HEK293T (cell line): ENCODE measurements around the gene MUCL1.

Experiments
- CTCF ChIA-PET: fragments of 350-600 bp; formaldehyde crosslinking; extraction: SDS; loops from one replicate; lab custom pipeline; 2021; ENCODE audit warnings: antibody characterized with exemption, inconsistent platforms; lab: Yijun Ruan, JAX
- POLR2A ChIA-PET: fragments of 350-600 bp; formaldehyde crosslinking; extraction: SDS; loops from one replicate; lab custom pipeline; 2020; ENCODE audit warnings: antibody characterized with exemption, inconsistent platforms; lab: Yijun Ruan, JAX
- DNase-seq: peaks from one replicate; pipeline ENCODE4 v3.0.0; 2012; ENCODE audit warnings: mixed read lengths; ENCODE audit errors: extremely low spot score
- ARNT ChIP-seq: fragments of 450-650 bp; IDR thresholded peaks from 2 replicates; pipeline ENCODE4 v1.6.1; 2017; ENCODE audit warnings: mild to moderate bottlenecking
- BHLHE40 ChIP-seq: fragments of 450-650 bp; IDR thresholded peaks from 2 replicates; pipeline ENCODE4 v1.6.1; 2016; ENCODE audit warnings: mild to moderate bottlenecking, moderate library complexity, borderline replicate concordance
- CTBP1 ChIP-seq: fragments of 450-650 bp; IDR thresholded peaks from 2 replicates; pipeline ENCODE4 v1.6.1; 2016; ENCODE audit warnings: borderline replicate concordance
- ELF4 ChIP-seq: fragments of 450-650 bp; IDR thresholded peaks from 2 replicates; pipeline ENCODE4 v1.6.1; 2017; ENCODE audit warnings: antibody characterized with exemption
- FOXA1 ChIP-seq: fragments of 450-650 bp; IDR thresholded peaks from 2 replicates; pipeline ENCODE4 v1.6.1; 2016; ENCODE audit warnings: mild to moderate bottlenecking
- FOXK2 ChIP-seq: fragments of 450-650 bp; IDR thresholded peaks from 2 replicates; pipeline ENCODE4 v1.6.1; 2016; ENCODE audit warnings: mild to moderate bottlenecking
- FOXM1 ChIP-seq: fragments of 450-650 bp; IDR thresholded peaks from 2 replicates; pipeline ENCODE4 v1.6.1; 2017; ENCODE audit warnings: mild to moderate bottlenecking, borderline replicate concordance
- HDGF ChIP-seq: fragments of 450-650 bp; IDR thresholded peaks from 2 replicates; pipeline ENCODE4 v1.6.1; 2017; ENCODE audit warnings: antibody characterized with exemption, borderline replicate concordance
- L3MBTL2 ChIP-seq: fragments of 450-650 bp; conservative IDR thresholded peaks from 2 replicates; pipeline ENCODE4 v1.6.1; 2016; ENCODE audit warnings: mild to moderate bottlenecking
- LEF1 ChIP-seq: fragments of 450-650 bp; IDR thresholded peaks from 2 replicates; pipeline ENCODE4 v1.6.1; 2017; ENCODE audit warnings: mild to moderate bottlenecking, borderline replicate concordance
- NFRKB ChIP-seq: fragments of 450-650 bp; IDR thresholded peaks from 2 replicates; pipeline ENCODE4 v1.6.1; 2016; ENCODE audit warnings: mild to moderate bottlenecking, moderate library complexity
- PKNOX1 ChIP-seq: fragments of 450-650 bp; IDR thresholded peaks from 2 replicates; pipeline ENCODE4 v1.6.1; 2016
- SP1 ChIP-seq: fragments of 450-650 bp; IDR thresholded peaks from 2 replicates; pipeline ENCODE4 v1.6.1; 2017
- SUZ12 ChIP-seq: fragments of 450-650 bp; IDR thresholded peaks from 2 replicates; pipeline ENCODE4 v1.6.1; 2016; ENCODE audit warnings: mild to moderate bottlenecking
- TARDBP ChIP-seq: fragments of 450-650 bp; IDR thresholded peaks from 2 replicates; pipeline ENCODE4 v1.6.1; 2016
- ZNF384 ChIP-seq: fragments of 450-650 bp; IDR thresholded peaks from 2 replicates; pipeline ENCODE4 v1.6.1; 2016

The MUCL1 gene

DNA sequence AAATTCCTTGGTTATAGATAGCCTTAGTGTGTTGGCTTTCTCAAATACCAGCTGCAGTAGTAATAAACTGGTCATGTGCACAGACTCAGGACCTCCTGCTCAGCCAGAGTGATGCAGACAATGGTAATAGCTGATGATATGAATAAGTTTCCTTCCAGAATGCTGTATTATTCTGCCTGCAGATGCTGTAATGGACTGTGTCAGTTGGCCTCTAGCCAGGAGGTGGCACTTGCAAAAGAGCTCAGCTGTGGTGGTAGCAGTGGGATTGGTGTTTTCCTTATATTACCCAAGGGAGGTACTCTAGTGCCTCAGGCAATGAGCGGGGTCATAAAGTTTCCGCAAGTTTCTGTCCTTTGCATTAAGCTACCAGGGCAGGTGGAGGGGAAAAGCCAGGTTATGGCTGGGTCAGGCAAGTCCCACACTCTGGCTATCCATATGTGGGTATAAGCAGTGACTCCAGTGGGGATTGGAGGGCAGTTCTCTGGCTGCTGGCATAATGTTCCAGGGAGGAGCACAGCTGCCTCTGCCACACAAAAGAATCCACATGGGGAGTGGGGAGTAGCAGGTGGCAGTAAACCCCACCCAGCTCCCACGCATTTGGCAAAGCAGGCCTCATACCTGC is 14.0 kb upstream of the MUCL1 start:
- POLR2A ChIA-PET = no interaction called here
- no peak for DNase-seq
- CTCF ChIA-PET = no interaction called here
- TF ChIP-seq BHLHE40 (no peak), L3MBTL2 (no peak), SUZ12 (no peak), SP1 (no peak), ZNF384 (no peak), FOXA1 (no peak), NFRKB (no peak), HDGF (no peak), FOXK2 (no peak), ELF4 (no peak), TARDBP (no peak), LEF1 (no peak), PKNOX1 (no peak)

GRCh38 chr12:54857406-54857805 is 3.1 kb downstream of the MUCL1 start:
- TF ChIP-seq TARDBP (no peak), FOXA1 (no peak), FOXK2 (no peak), ZNF384 (no peak), L3MBTL2 (no peak), HDGF (no peak), PKNOX1 (no peak), LEF1 (no peak), FOXM1 (no peak), SP1 (no peak), ELF4 (no peak), ARNT (no peak), CTBP1 (no peak), SUZ12 (no peak)
- DNase-seq = no peak
- CTCF ChIA-PET = no interaction called here
- POLR2A ChIA-PET = no interaction called here

DNA sequence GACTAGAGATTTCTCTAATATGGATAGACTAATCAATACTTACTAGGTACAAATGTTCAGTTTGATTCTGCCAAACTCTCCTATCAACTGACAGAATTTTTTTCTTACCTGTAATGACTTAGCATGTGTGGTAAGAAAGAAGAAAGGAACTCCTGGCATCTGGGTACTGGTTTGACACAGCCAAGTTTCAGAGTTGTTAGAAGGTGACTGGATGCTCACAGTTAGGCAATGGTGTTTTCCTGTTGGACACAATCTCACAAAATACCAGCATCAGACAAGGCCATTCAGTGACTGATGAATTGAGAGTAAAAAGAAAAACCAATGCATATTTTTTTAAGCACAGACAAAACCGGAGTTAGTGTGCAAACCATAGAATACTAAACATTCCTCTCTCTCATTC is 4.2 kb downstream of the MUCL1 start:
- TF ChIP-seq L3MBTL2 = no peak
- no peak for TF ChIP-seq TARDBP
- no peak for TF ChIP-seq FOXM1
- TF ChIP-seq BHLHE40 = no peak
- TF ChIP-seq ZNF384 = no peak
- no peak for TF ChIP-seq SP1
- TF ChIP-seq HDGF = no peak
- TF ChIP-seq ARNT = no peak
- TF ChIP-seq CTBP1 = no peak
- no peak for TF ChIP-seq FOXA1
- TF ChIP-seq FOXK2 = no peak
- TF ChIP-seq NFRKB = no peak
- no peak for TF ChIP-seq LEF1
- no peak for TF ChIP-seq SUZ12
- no peak for TF ChIP-seq PKNOX1
- no peak for TF ChIP-seq ELF4

DNA sequence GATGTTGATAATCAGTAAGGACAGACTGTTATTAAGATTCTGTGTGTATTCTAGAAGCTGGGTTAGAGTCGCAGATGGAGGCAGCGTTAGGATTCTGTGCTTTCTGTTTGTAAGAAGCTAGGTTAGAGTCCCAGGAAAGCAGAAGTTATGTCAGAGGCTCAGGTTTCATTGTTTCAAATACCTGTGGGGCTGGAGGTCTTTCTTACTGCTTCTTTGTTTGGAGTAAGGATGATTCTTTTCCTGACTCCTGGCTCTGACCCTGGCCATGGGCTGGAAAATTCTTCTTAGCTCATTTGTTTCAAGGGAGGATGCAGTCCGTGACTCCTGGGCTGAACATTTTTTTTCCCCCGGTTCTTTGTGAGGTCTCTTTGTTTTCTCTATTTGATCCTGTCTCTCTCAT is 5.2 kb downstream of the MUCL1 start:
- POLR2A ChIA-PET = no interaction called here
- TF ChIP-seq SP1 = no peak
- TF ChIP-seq FOXM1 = no peak
- no peak for TF ChIP-seq TARDBP
- no peak for TF ChIP-seq ZNF384
- no peak for TF ChIP-seq LEF1
- TF ChIP-seq BHLHE40 = no peak
- TF ChIP-seq FOXK2 = no peak
- TF ChIP-seq L3MBTL2 = no peak
- TF ChIP-seq PKNOX1 = no peak
- CTCF ChIA-PET = interaction anchor here (1.0 kb wide), 1 partner anchor 332 kb away, joined by 3 read pairs; no protein-coding TSS in a partner anchor
- no peak for DNase-seq

More for the DNA sequence above, 4.2 kb downstream of the MUCL1 start:
- POLR2A ChIA-PET = no interaction called here
- CTCF ChIA-PET = no interaction called here
- DNase-seq = no peak

GRCh38 chr12:54861927-54862326 is 7.6 kb downstream of the MUCL1 start:
- POLR2A ChIA-PET = no interaction called here
- TF ChIP-seq TARDBP = no peak
- TF ChIP-seq LEF1 = no peak
- no peak for TF ChIP-seq NFRKB
- no peak for TF ChIP-seq PKNOX1
- TF ChIP-seq ELF4 = no peak
- TF ChIP-seq L3MBTL2 = no peak
- no peak for TF ChIP-seq FOXK2
- TF ChIP-seq BHLHE40 = no peak
- no peak for TF ChIP-seq ARNT
- TF ChIP-seq HDGF = no peak
- no peak for DNase-seq
- CTCF ChIA-PET = no interaction called here
